ENCODE data around the gene NTRK1.

The NTRK1 gene

DNA sequence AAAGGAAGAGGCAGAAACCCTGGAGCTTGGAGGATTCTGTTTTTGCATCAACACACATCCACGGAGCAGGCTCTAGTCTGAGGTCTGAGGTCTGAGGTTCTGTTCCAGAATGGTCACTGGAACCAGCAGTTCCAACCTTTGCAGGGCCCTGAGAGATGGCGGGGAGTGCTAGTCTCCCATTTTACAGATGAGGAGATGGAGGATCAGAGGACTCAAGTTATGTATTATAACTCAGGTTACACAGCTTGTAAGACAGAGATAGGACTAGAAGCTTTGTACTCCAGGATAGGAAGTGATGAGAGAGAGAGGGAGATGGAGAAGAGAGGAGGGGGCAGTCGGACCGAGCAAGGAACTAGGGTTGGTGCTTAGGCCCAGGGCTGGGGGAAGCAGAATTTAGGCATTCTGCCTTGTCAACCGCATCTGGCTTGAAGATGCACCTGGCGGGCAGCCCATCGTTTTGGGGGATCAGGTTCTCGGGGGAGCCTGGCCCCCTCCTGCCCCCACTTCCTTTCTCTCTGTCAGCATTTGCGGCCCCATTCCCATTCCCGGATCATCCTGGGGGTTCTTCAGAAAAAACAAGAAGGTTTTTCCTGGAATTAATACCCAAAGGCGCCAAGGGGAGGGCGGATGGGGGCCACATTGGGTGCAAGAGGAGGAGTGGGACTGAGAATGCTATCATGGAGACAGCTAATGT is 38.5 kb downstream of the NTRK1 start:
- no peak for TF ChIP-seq CTCF (IDR thresholded peaks at IDR 0.05; ENCODE audit: low read depth, low read length)
- no peak overlapping the region for H3K4me3 ChIP-seq (replicated peaks in 1 of 2; ENCODE audit: low read depth in 2 of 2, low read length in 2 of 2)

GRCh38 chr1:156899956-156900718 is 39.5 kb downstream of the NTRK1 start:
- DNase-seq (ENCODE audit: low read depth in 2 of 2) = peak; percentile 45 to 70
- no peak for TF ChIP-seq CTCF (IDR thresholded peaks at IDR 0.05; ENCODE audit: low read depth, low read length)
- H3K4me3 ChIP-seq (replicated peaks in 1 of 2; ENCODE audit: low read depth in 2 of 2, low read length in 2 of 2) = no peak overlapping the region

More for the DNA sequence above, 38.5 kb downstream of the NTRK1 start:
- no peak for DNase-seq (ENCODE audit: low read depth in 2 of 2)

GRCh38 chr1:156900896-156901589 is 40.4 kb downstream of the NTRK1 start:
- no peak overlapping the region for H3K4me3 ChIP-seq (replicated peaks in 1 of 2; ENCODE audit: low read depth in 2 of 2, low read length in 2 of 2)
- DNase-seq (ENCODE audit: low read depth in 2 of 2) = no peak
- TF ChIP-seq CTCF (IDR thresholded peaks at IDR 0.05; ENCODE audit: low read depth, low read length) = no peak

DNA sequence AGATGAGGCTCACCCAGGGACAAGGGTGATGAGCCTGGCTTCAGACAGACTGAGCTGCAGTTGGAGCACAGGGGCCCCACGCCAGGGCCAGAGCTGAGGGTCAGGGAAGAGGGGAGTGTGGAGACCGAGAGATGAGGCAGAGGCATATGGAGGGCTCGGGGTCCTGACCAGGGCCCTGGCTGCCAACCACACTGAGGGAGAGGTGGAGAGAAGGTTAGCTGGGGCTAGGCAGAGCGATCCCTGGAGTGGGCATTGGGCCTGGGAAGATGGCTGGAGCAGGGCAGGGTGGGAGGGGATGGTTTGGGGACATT is 40.9 kb downstream of the NTRK1 start:
- no peak for DNase-seq (ENCODE audit: low read depth in 2 of 2)
- no peak overlapping the region for H3K4me3 ChIP-seq (replicated peaks in 1 of 2; ENCODE audit: low read depth in 2 of 2, low read length in 2 of 2)
- no peak for TF ChIP-seq CTCF (IDR thresholded peaks at IDR 0.05; ENCODE audit: low read depth, low read length)

GRCh38 chr1:156901966-156902915 is 41.6 kb downstream of the NTRK1 start:
- no peak overlapping the region for H3K4me3 ChIP-seq (replicated peaks in 1 of 2; ENCODE audit: low read depth in 2 of 2, low read length in 2 of 2)
- DNase-seq (ENCODE audit: low read depth in 2 of 2) = no peak
- no peak for TF ChIP-seq CTCF (IDR thresholded peaks at IDR 0.05; ENCODE audit: low read depth, low read length)

Data from cardiac fibroblast (primary cell).